HG03520 (cell line): ENCODE results near the gene SPRN.
"Not testable (repeated sequence)": the region's sequence is repeated elsewhere in the genome, so short reads cannot be mapped to it uniquely, and the experiment has no call there.

Source experiments
- ATAC-seq: cut with Tn5 transposase; IDR thresholded peaks from one replicate; pipeline ENCODE4 v1.9.1; 2021; ENCODE audit warnings: mild to moderate bottlenecking, moderate library complexity; ENCODE audit not compliant: unreplicated experiment

The SPRN gene

DNA sequence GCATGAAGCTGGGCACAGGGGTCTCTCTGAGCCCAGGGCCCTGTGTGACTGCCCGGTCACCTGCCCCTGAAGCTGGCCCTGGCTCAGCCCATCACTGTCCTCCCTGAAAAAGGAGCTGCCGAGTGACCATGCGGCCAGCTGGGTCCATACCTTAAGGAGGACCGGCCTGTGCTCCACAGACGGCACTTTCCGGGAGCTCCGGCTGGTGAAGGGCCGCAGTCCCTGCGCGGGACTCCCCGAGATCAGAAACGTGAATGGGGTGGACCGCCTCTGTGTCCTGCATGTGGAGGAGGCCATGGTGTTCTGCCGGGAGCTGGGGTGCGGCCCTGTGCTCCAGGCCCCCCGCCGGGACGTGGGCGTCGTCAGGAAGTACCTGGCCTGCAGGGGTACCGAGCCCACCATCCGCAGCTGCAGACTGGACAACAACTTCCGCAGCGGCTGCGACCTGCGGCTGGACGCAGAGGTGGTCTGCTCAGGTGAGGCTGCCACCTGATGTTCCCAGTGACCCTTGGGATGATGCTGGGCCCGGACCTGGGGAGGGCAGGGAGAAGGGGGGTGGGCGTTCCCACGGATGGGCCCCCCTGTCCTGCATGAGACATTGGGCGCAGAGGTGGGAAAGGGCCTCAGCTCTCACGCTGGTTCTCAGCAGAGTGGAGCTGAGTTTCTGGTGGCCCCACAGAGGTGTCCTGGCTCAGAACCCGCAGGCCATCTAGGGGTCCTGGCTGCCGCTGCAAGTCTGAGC, 32.8 kb upstream of the SPRN start:
- no peak for ATAC-seq

DNA sequence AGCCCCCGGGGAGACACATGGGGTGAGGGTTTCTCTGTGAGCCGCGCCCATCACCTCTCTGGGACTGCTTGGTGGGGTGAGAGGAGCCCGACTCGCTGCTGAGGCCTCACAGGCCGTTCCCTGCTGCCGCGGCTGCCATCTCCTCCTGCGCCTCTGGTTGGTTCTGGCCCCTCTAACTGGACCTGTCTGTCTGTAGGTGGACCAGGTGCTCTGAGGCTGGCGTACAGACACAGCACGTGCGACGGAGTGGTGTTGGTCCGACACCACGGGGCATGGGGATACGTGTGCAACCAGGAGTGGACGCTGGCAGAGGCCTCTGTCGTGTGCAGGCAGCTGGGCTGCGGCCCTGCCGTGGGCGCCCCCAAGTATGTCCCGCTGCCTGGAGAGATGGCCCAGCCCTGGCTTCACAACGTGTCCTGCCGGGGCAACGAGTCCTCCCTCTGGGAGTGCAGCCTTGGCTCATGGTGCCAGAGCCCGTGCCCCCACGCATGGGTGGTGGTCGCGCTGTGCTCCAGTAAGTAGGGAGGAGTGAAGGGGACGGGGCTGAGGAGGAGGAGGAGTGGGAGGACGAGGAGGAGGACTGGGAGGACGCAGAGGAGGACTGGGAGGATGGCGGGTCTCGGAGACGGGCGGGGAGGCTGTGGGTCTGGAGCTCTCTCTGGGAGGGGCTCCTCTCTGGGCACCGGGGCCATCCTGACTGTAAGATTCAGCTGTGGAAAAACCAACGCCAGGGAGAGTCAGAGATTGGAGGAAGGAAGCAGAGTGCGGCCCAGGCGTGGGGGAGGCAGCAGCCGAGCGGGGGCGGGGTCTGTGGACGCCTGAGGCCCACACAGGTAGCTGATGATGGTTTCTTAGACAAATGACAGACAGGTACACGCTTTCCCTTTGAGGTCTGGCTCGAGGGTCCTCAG, 31.9 kb upstream of the SPRN start:
- no peak for ATAC-seq

GRCh38 chr10:133455611-133456031, 31.2 kb upstream of the SPRN start:
- no peak for ATAC-seq

GRCh38 chr10:133455196-133455595, 30.8 kb upstream of the SPRN start:
- ATAC-seq: no peak

- ATAC-seq: no peak
Observed at GRCh38 chr10:133454204-133454893, 29.9 kb upstream of the SPRN start.

DNA sequence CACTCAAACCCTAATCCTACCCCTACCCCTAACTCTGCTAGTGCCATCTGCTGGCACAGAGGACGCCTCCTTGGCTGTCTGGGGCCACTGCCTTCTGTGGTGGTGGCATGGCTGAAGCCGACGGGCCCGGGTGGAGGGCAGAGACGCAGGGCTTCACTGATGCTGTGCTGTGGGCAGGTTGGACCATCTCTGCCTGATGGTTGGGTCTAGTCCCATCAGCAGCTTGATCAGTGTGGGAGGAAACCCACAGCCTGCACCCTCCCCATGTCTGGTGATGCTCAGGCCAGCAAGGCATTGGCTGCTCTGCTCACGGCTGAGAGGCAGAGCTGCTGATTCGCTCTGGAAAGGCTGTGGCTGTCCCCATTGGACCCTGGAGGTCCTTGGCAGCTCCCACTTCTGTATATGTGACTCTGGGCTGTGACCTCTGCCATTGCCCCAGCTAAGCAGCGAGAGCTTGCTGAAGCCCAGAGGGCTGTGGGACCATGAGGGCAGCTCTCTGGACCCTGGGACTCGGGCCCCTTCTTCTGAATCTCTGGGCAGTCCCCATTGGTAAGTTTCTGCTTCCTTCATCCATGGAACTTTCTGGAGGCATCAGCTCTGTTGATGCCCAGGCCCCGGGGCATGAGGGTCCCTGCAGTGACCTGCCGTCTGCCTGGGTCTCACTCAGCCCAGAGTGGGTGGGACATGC, 29.2 kb upstream of the SPRN start, which contains the start of gene SCART1:
Gene SCART1 (plus strand): TSS at position 430 of the 688 bp plus-strand sequence. CDS start 53 bp downstream, at position 483.
- ATAC-seq: no peak

GRCh38 chr10:133452453-133452852, 28.0 kb upstream of the SPRN start:
- ATAC-seq: no peak

DNA sequence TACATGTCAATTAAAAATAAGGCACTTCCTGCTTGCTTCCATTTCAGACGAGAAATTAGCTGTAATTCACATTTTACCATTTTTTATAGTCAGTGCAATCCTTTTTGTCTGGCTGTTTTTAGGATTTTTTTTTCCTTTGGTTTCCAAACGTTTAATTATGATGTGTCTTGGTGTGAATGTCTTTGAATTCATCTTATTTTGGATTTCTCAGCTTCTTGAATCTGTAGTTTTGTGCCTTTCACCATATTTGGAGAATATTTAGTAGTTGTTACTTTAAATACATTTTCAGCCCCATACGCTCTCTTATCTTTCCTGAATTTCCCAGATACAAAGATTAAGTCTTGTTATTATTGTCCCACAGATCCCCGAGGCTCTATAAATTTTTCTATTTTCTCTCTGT, 26.9 kb upstream of the SPRN start:
- no peak for ATAC-seq

DNA sequence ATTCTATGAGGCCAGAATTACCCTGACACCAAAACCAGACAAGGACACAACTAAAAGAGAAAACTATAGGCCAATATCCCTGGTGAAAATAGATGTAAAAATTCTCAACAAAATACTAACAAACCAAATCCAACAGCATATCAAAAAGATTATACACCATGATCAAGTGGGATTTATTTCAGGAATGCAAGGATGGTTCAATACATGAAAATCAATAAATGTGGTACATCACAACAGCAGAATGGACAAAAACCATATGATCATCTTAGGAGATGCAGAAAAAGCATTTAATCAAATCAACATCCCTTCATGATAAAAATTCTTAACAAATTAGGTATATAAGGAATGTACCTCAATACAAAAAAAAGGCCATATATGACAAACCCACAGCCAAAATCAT, 23.7 kb upstream of the SPRN start:
- no peak for ATAC-seq

GRCh38 chr10:133446979-133447378, 22.6 kb upstream of the SPRN start:
- no peak for ATAC-seq

- no peak for ATAC-seq
Observed at GRCh38 chr10:133445751-133446708, 21.6 kb upstream of the SPRN start.

DNA sequence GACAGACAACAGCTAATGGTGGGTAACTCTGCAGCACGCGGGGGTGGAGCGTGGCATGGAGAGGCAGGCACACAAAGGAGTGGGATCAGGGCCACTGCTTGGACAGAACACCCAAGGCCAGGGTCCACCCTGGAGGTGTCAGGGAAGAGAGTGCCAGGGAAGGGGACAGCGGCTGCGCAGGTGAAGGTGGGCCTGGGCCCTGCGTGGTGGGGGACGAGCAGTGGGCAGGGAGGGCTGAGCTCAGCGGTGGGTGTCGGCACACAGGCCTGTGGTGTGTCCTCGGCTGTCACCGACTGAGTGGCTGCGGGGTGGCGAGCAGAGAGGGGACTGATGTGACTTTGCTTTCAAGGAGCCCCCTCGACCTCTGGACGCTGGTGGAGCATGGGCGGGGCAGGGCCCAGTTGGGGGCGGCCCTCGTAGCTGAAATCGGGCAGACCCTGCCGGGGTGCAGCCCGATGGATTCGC, 20.9 kb upstream of the SPRN start:
- ATAC-seq: no peak

DNA sequence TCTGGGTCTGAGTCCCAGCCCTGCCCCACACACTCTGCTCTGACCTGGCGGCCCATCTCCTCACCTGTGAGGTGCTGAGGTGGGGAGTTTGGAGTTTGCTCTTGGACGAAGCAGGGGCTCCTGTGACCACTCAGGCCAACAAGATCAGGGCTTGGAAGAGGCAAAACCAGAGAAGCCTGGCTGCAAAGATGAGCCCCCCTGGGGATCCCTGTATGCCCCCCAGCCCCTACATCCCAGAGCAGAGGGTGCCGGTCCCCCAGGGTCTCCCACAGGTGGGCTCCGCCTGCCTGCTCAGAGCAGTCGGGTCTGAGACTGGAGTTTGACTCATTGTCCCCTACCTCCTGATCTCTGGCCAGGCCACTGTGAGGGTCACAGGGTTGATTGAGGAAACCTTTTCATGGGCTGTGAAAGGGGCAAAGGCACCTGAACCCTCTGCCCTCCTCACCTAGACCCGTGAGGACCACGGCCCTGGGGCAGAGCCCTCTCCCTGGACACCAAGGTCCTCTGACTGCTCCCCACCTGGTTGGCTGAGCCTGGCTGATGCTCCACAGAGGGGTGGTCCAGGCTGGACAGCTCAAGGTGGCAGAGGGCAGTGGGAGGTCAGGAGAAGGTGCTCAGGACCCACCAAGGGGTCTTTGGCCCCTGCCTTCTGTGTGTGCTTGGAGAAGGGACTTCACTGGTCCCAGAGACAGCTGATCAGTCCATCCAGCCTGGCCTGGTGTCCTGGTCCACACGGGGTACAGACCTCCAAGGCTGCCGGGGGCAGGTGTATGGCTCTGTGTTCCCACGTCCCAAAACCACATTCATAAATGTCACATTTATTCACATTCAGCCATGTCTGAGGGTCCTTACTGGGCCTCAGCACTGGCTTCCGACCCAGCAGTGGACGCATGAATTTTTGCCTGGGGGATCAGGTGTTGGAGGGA, 20.2 kb upstream of the SPRN start:
- ATAC-seq: no peak

GRCh38 chr10:133442967-133443924, 18.8 kb upstream of the SPRN start:
- no peak for ATAC-seq

DNA sequence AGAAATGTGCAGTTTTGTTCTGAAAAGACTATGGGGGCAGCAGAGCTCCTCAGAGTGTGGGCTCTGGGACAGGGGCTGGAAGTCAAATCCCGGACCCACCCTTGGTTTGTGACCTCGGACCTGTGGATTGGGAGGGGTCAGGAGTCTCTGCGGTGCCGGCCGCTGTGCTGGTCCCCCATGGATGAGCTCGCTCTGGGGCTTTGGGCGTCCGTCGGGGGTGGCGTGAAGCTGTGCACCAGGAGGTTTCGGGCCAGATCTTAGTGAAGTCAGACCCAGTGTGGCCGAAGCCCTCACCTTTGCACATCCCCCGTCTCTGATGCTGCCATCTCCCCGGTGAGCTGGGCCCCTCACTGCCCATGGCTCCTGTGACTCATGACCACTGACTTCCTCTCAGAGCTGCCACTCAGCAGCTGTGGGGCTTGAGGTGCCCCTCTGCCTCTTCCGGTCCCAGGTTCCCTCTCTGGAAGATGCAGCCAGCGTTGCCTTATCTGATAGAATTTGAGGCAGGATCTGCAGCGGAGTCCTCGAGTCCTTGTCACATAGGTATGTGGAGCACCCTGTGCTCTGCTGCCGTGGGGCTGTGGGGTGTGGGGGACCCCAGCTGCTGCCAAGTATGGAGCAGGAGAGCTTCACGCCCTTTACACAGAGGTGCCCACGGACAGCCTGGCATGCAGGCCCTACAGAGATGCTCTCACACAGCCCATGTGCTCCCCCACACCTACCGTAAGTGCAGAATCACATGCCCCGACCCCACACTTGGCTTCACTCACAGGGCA, 18.0 kb upstream of the SPRN start:
- ATAC-seq: no peak

DNA sequence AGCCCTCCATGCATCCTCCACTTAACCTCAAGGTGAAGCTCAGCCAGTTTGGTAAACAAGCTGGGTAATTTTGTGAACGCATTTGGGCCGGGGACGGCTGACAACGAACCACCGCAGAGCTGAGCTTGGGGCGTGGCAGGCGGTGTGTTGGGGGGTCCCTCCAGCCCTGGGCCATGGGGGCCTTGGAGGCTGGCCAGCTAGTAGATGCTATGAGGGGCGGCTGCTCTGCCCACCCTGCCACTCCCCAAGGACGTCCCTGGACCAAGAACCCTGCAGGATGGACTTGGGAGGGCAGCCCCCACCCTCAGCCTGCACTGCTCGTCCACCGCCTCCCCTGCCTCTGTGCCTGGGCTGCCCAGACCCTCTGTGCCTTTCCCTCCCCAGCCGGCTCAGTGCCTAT, 17.4 kb upstream of the SPRN start:
- ATAC-seq: no peak

GRCh38 chr10:133441356-133441755, 16.9 kb upstream of the SPRN start:
- not testable (repeated sequence) for ATAC-seq
